NCI-H524 (cell line): ENCODE measurements around the gene RAB8A.
"Not testable (repeated sequence)": the region's sequence is repeated elsewhere in the genome, so short reads cannot be mapped to it uniquely, and the experiment has no call there.

Source experiments
- DNase-seq, 2 experiments: peaks; one replicate each; lab custom pipeline; 2025; lab: John Stamatoyannopoulos, UW

Gene RAB8A

DNA sequence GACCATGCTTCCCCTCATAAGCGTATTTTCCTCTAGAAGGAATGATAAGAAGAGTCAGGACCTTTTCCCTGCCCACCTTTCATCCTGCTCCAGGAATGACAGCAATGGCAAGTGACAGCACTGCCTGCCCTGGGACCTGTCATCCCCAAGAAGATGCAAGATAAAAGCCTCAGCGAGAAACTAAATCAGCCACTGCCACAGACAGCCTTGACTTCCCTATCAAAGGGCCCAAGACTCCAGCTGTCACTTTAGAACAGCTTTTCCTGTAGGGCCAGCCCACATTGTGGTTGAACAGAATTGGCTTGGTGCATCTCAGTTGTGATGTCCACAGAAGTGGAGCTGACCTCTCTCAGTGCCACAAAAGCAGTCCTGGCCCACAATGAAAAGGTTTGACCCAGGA is 1.1 kb downstream of the RAB8A start:
- no peak for DNase-seq

DNA sequence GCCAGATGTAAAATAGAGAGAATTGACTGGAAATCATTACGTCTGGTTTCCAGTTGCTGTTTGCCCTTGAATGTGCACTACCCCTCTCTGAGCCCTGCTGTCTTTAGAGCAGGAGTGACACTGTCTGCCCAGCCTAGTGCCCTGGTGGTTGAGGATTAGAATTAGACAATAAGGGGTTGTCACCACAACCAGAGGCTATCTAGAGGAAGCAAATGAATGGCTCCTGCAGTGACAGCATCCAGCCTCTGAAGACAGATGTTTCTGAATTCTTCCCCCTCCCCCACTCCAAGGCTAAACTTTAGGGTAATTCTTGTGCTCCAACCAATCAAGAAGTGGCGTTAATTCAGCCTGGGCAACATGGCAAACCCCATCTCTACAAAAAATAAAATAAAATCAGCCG is 2.0 kb downstream of the RAB8A start:
- DNase-seq, result no peak

DNA sequence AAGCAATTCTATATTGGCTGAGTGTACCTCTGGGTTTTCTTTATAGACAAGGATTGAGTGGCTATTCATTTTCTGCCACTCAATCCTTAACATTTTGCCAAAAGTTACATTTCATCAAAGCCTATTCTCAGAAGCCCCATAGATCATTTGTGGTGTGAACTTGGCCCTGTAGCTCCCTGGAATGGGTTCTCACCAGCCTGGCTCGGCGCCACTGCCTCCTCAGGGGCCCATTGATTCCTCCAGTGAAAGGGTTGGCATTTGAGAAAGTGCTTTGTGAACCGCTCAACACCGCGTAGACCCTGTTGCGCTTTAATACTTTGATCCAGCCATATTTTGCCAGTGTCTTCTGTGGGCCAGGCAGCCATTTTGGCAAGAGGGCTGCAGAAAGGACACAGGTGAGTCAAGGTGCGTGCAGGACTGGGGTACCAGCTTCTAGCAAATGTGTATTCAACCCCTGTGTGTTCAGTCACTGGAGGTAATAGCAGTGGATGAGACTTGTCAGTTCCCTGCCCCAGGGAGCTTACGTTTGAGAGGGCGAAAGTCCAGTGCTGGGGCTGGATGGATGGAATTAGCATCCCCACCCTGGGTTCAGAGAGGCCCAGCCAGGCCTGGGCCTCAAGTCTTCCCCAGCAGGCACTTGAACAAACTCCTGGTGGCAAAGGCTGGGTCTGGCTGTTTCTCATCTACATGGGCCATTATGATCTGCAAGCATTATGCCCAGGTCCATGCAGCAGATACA is 3.8 kb downstream of the RAB8A start:
- DNase-seq, result no peak

DNA sequence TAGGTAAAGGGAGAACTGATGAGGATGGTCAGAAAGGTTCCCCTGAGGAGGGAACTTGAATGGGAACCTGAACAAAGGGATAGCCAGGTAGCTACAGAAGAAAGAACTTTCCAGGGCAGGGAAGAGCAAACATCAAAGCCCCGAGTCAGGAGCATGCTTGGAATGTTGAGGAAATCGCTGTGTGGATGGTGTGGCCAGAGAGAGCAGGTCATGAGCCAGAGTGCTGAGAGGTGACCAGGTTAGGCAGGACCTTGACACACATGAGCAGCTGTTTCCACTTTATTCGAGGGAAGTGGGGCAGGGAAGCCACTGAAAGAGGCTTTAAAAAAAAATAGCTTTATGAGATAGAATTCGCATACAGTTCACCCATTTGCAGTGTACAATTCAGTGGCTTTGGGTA is 4.4 kb downstream of the RAB8A start:
- no peak for DNase-seq

- DNase-seq, result no peak
Observed at GRCh38 chr19:16117594-16118033, 5.9 kb downstream of the RAB8A start.

- no peak for DNase-seq
Observed at GRCh38 chr19:16118489-16119033, 6.9 kb downstream of the RAB8A start.

GRCh38 chr19:16119075-16119857 is 7.6 kb downstream of the RAB8A start:
- DNase-seq, result not testable (repeated sequence)

- DNase-seq, result no peak
Observed at GRCh38 chr19:16121141-16121540, 9.5 kb downstream of the RAB8A start.

- DNase-seq, result no peak
Observed at GRCh38 chr19:16121967-16122366, 10.3 kb downstream of the RAB8A start.

GRCh38 chr19:16124953-16125352 is 13.3 kb downstream of the RAB8A start:
- no peak for DNase-seq

DNA sequence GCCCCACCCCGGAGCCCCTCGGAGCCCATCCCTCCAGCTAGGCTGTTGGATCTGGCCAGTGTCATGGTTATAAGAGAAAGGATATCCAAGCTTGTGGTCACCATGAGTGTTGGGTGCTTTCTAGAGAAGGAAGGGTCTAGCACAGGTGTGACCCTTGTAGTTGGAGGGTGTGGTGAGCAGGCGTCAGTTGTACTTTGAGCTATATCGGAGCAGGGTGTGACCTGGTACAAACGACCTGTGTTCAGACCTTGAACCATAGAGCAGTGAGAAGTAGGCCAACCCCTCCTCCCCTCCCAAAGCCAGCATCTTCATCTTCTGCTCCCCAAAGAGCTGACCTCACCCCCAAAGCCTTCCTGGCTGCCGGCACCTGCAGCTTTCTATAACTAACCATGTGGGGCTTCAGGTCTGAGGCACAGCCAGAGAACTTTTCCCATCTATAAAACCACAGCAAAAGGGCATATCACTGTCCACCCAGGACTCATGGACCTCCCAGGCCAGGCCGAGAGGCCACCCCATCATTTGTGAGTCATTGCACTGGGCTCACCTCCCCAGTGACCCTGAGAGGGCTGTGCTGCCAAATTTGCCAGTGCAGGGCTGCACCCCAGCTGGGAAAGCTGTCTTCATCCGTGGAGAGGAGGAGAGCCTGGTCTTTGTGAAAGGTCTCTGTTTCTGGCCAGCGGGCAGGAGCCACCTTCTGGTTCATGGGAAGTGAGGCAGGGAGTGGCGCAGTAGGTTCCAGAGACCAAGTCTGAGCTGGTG is 14.2 kb downstream of the RAB8A start:
- DNase-seq, result no peak

- no peak for DNase-seq
Observed at GRCh38 chr19:16127080-16127479, 15.4 kb downstream of the RAB8A start.

GRCh38 chr19:16127776-16128371 is 16.2 kb downstream of the RAB8A start:
- DNase-seq, result no peak

DNA sequence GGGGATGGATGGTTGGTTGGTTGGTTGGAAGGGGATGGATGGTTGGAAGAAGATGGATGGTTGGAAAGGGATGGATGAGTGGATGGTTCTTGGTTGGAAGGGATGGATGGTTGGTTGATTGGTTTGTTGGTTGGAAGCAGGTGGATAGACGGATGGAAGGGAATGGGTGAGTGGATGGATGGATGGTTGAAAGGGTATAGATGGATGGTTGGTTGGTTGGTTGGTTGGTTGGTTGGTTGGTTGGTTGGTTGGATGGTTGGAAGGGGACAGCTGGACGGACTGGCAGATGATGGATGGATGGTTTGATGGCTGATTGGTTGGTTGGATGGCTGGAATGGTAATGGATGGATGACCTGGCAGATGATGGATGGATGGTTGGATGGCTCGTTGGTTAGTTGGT is 20.0 kb downstream of the RAB8A start:
- no peak for DNase-seq

- no peak for DNase-seq
Observed at GRCh38 chr19:16133818-16134217, 22.1 kb downstream of the RAB8A start.

- DNase-seq, result no peak
Observed at GRCh38 chr19:16134510-16134909, 22.8 kb downstream of the RAB8A start.

- DNase-seq, result no peak
Observed at GRCh38 chr19:16135430-16136127, 23.9 kb downstream of the RAB8A start.

DNA sequence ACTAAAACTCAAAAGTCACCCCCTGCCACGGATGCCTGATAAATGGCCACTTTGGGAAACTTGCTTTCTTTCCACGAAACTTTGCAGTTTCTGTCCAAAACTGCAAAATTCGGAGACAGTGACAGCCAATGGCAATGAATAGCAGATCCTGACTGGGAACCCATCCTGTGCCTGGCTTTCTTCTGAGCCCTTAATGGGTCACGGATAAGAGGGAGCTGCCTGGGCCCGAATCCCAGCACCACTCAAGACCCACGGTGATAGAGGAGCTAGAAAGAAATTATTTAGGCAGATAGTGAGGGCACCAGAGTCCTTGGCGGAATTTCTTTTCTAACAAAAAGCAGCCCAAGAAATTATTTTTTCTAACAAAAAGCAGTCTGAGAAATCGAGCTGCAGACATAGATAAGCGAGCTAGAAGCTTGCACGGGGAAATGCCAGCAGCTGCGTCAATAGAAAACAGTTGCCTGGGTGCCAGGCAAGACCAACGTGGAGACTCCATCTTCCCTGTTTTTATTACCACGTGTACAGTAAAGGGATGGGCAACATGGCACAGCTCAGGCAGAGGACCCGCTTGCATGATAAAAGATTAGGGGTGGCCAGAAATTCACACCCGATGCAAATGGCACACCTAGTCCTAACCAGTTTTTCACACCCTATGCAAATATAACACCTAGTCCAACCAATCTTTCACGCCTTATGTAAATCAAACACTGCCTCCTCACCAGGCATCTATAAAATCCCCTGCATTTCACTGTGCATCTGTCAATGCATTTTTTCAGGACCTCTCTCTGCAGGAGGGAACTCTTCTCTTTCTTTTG is 24.7 kb downstream of the RAB8A start:
- no peak for DNase-seq

DNA sequence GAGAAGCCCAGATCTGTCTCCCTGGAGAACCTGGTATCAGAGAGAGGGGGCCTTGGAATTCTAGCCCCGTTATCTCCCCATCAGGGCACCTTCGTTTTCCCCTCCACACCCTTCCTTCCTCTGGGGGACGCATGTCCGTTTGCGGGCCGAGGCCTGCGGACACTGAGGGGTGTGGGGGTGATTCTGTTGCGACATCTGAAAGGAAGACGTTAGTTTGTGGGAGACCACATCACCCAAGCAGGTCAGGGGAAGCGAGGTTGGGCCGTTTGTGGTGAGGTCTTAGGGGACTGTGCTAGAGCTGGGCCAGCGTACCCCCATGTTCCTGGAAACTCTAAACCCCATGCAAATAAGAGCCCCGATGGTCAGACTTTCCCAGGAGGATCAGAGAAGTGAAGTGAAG is 28.1 kb downstream of the RAB8A start:
- no peak for DNase-seq

GRCh38 chr19:16141043-16141442 is 29.4 kb downstream of the RAB8A start:
- DNase-seq, result no peak
